Liver (tissue), 2 donors: ENCODE measurements around the gene SCN1A.

Experiments used
- CTCF ChIP-seq: fragments of 150-350 bp; IDR thresholded peaks from 2 replicates; pipeline ENCODE4 v1.5.1; 2017; ENCODE audit warnings: improper control_type of control experiment, low read depth, low read length; ENCODE audit not compliant: missing input control
- MAX ChIP-seq: IDR thresholded peaks from 2 replicates; pipeline ENCODE4 v1.6.1; 2016; ENCODE audit warnings: antibody characterized with exemption
- YY1 ChIP-seq: IDR thresholded peaks from 2 replicates; pipeline ENCODE4 v1.6.1; 2016; ENCODE audit warnings: antibody characterized with exemption, mild to moderate bottlenecking
- donor health status: healthy.

- TF ChIP-seq CTCF = no peak
- no peak for TF ChIP-seq MAX
- TF ChIP-seq YY1 = no peak
Measured at GRCh38 chr2:166147883-166148282, 20.1 kb upstream of the SCN1A start.
